GM19240 (cell line): ENCODE data around the gene UBB.

Source experiments
- DNase-seq: peaks from one replicate; pipeline ENCODE4 v3.0.0; 2011; ENCODE audit warnings: low spot score; ENCODE audit not compliant: insufficient read length

The UBB gene

DNA sequence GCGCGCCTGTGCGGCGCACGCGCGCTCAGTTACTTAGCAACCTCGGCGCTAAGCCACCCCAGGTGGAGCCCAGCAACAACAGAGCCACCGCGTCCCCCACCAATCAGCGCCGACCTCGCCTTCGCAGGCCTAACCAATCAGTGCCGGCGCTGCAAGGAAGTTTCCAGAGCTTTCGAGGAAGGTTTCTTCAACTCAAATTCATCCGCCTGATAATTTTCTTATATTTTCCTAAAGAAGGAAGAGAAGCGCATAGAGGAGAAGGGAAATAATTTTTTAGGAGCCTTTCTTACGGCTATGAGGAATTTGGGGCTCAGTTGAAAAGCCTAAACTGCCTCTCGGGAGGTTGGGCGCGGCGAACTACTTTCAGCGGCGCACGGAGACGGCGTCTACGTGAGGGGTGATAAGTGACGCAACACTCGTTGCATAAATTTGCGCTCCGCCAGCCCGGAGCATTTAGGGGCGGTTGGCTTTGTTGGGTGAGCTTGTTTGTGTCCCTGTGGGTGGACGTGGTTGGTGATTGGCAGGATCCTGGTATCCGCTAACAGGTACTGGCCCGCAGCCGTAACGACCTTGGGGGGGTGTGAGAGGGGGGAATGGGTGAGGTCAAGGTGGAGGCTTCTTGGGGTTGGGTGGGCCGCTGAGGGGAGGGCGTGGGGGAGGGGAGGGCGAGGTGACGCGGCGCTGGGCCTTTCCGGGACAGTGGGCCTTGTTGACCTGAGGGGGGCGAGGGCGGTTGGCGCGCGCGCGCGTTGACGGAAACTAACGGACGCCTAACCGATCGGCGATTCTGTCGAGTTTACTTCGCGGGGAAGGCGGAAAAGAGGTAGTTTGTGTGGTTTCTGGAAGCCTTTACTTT lies at the start of gene UBB:
TSS of gene UBB (plus strand) at position 452 of the 856 bp plus-strand sequence. CDS start 817 bp downstream, outside the sequence.
- peak; percentile 73 for DNase-seq

DNA sequence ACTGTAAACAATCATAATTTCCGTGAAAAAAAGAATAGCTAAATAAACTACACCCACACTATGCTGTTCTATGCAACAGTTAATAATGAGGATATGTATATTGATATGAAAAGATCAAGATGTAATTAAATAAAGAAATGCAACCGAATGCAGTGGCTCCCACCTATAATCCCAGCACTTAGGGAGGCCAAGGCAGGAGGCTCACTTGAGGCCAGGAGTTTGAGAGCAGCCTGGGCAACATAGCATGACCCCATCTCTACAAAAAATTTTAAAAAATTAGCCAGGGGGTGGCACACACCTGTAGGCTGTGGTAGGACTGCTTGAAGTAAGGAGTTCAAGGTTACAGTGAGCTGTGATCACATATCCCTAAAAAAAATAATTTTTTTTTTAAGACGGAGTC lies 42.5 kb upstream of the UBB start:
- DNase-seq: no peak

DNA sequence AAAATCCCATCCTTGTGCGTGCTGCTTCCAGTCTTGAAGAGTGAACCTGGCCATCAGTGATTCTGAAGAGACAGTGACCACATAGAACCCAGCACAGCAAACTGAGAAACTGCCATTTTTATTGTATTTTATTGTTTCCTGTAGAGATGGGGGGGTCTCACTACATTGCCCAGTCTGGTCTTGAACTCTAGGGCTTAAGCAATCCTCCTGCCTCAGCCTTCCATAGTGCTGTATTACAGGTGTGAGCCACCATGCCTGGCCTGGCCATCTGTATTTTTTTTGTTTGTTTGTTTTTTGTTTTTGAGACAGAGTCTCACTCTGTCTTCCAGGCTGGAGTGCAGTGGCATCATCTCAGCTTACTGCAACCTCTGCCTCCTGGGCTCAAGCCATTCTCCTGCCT lies 41.5 kb upstream of the UBB start:
- no peak for DNase-seq

DNA sequence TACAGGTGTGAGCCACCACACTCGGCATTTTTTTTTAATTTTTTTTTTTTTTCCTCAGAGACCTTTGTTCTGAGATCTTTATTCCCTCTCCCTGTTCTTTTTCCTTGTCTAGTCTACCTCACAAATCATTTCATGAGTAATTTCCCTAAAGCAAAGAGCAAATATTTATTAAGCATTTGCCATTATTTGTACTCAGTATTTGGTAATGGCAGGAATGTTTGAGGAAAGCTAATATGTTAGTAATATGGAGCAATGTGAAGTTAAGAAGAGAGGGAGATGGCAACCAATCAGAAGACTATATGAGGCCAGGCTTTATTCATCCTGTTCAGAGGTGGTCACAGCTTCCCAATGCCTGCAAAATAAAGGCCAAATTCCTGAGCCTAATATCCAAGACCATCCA lies 40.9 kb upstream of the UBB start:
- DNase-seq: no peak

DNA sequence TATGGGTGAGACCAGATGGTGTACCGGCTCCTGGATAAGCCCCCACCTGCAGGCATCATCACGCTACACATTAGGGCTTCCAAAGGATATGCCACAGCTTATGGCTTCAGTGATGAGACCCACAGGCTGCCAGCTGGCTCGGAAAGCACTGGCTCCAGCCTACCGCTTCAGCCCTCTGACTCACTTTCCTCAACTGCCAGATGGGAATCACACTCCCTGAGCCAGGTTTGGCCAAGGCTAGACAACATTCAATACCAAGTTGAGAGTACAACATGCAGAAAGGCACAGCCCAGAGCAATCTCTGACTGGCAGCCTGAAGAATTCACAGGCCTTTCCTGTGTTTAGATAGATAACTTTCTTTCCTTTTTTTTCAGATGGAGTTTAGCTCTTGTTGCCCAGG lies 37.9 kb upstream of the UBB start:
- no peak for DNase-seq

DNA sequence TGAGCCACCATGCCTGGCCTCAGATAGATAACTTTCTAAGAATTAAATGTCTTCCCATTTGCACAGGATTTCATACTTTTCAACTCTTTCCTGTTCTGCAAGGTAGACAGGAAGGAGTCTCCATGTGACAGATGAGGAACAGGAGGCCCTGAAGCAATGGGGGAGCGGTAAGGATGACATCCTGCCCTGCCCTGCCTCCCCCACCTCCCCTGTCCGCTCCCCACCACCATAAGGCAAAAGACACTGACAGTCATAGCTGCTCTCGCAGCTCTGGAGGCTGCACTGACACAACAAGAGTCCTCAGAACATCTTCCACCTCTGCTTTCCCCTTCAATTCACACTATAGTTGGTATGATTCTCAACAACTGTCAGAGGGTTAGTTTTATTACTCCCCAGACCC lies 37.3 kb upstream of the UBB start:
- DNase-seq: no peak

DNA sequence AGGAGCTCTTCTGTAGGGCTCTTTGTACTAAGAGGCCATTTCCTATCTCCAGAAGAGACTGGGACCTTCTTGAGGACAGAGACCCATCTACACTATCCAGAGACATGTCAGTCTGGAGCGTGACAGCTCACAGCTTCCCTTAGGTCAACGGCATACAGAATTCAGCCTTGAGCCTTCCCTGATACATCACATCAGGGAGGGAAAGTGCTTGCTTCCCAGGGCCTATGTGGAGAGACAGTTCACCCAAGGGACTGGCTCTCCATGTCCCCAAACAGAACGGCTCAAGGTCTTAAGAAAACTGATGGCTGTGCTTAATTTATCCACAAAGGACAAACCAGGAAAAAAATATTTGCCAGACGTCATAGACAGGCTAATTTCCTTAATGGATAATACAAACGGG lies 35.3 kb upstream of the UBB start:
- no peak for DNase-seq

DNA sequence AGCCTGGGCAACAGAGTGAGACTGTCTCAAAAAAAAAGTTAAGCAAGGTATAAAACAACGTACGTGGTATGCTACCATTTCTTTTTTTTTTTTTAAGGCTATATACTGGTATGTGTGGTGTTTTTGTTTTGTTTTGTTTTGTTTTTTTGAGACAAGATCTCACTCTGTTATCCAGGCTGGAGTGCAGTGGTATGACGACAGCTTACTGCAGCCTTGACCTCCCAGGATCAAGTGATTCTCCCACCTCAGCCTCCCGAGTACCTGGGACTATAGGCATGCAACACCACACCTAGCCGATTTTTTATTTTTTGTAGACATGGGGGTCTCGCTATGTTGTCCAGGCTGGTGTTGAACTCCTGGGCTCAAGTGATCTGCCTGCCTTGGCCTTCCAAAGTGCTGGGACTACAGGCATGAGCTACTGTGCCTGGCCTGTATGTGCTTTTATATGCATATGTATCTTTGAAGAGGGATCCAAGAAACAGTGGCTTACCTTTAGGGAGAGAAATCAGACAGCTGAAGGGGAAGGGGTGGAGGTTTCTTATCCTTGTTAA lies 34.1 kb upstream of the UBB start:
- no peak for DNase-seq

DNA sequence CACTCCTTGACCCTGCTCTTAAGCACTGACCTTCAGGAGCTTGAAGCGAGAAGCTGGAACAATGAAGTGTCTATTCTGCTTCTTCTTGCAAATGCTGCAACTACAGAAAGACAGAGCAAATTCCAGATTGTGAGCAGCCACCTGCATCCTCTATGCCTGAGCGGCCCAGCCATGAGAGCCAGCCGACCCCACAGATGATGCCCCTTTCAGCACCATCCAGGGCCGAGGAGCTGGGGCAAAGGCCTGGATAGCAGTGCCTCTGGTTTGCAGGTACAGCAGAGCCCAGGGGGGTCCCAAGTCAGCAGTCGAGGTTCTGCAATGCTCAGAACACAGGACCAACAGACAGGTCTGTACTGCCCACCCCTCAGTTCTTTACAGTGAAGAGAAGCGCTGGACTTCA lies 32.3 kb upstream of the UBB start:
- no peak for DNase-seq

DNA sequence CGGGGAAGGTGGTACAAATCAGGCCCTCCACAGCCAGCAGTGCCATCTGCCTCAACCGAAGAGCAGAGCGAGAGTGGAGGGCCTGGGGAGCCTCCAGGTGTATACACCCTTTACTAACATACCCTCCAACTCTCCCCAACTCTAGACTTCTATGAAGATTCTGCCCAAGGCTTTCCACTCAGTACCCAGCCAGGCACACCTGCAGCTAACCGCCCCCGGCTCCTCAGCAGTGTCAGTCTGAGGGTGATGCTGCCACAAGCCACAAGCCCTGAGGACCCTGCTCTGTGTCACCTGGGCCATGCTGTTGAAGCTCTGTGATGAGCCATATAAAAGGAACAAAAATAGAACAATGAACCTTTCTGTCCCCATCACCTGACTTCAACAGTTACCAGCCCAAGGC lies 31.5 kb upstream of the UBB start:
- DNase-seq: no peak

DNA sequence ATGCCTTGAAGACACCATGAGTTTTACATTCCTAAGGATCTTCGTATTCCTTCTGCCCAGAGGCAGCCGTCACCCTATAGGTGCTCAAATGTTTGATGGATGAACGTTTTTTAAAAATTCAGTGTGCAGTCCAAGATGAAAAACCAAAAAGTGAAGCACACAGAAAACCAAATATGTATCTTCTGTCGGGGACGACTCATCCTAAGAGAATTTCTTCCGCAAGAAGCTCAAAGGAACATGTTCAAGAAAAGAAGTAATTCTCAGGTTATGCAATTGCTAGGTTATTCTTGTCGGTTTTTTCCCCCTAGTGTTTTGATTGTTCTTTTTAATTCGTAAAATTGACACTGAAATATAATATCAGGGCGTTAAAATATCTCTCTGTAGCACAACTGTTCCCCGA lies 29.1 kb upstream of the UBB start:
- DNase-seq: no peak

DNA sequence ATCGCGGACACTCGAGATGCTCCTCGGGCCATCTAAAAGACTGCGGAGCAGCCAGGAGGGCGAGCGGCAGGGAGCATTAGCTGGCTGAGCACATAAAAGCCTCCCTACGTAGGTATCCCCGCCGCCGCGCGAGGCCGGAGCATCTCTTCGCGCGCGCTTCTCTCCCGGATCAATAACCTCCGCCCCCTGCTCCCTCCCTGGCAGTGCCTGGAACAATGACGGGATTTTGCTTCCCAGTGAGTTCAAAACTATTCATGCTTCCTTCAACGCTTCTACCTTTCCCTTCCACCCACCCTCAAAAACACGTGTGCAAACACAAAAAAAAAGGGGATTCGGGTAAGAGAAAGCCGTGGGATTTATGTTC lies 28.6 kb upstream of the UBB start:
- DNase-seq: no peak

DNA sequence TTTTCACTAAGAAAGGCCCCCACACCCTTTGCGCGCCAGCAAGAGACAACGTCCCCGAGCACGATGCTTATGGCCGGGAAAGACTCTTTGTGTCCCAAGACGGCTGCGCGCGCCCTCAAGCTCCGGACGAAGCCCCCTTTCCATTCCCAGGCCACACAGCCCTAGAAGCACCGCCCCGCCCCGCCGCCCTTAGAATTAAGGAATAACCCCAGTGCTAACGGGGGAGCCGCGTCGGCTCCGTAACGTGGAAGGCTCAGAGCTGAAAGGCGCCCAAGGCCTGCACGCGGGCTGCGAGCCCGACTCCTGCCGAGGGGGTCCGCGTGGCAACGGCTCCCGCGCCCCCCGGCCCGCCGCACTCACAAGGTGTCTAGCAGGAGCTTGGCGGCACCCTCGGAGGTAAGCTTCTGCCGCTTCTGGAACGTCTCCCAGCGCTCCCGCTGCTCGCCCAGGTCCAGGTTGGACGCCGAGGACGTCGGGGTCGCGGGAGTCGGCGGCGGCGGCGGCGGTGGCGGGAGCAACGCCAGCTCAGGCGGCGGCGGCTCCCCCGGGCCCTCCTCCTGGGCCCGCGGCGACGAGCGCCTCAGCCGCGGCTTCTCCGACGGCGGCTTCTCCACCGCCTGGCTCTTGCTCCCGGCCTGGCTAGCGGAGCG lies 28.1 kb upstream of the UBB start:
- DNase-seq: peak; percentile 11

DNA sequence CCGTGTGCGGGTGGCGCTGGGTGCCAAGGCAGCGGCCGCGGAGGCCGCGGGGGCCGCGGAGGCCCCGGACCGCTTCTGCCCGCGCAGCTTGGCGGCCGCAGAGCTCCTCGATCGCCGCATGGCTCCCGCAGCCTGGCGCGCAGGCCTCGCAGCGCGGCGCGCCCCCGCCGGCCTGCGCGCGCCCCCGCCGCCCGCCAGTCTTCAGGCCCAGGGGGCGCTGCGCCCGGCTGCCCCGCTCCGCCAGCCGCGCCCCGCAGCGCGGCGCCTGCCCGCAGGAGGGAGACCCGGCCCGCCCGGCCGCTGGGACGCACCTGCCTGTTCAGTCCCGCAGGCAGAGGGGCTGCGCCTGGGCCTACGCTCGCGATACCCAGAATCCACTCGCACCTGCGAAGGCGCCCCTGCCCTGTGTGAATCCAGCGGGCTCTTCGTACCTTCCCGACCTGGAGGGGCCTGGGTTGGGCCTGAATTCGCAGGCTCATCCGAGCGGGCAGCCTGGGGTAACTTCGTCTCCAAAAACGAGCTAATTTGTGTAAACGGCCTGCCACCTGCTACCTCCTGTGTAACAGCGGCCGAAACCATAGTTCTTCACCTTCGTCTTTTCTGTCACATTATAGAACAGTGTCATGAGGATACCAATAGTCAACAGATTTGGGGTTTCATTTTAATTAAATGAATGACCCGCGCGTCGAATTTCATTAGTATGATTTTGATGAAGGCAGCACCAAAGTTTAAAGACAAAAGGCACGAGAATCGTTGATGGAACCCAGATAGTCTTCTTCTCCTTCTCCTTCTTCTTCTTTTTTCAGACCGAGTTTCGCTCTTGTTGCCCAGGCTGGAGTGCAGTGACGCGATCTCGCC lies 27.3 kb upstream of the UBB start, which contains the start of gene CENPV:
TSS of gene CENPV (minus strand) at position 153 of the 858 bp plus-strand sequence. CDS start at position 120, 33 bp downstream.
- DNase-seq: peak; percentile 47

DNA sequence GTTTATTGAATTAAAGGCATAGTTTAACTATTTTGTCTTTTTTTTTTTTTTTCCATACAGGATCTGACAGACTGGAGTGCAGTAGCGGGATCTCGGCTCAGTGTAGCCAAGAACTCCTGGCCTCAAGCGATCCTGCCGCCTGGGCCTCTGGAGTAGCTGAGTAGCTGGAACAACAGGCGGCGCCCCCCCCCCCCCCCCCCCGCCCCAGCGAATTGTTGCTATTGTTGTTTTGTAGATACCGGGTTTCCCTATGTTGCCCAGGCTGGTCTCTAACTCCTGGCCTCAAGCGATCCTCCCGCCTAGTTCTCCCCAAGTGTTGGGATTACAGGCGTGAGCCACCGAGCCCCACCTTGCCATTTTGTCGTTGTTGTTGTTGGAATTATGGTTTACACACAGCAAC lies 26.3 kb upstream of the UBB start:
- no peak for DNase-seq

DNA sequence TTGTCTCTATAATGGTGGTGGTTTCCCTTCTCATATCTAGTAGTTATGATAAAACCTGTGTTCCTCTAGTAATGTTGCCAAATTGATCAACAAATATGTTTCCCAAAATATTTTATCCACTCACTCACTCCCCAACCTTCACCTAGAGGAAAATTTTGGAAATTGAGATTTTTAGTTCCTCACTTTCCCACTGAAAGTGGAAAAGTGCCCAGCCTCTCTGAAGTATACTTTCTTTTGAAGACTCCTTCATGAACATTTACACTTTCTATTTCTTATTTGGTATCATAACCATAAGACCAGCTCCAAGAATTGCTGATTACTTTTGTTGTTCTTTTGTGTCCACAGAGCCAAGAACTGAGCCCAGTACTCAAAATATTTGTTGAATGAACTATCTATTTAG lies 22.5 kb upstream of the UBB start:
- DNase-seq: no peak

DNA sequence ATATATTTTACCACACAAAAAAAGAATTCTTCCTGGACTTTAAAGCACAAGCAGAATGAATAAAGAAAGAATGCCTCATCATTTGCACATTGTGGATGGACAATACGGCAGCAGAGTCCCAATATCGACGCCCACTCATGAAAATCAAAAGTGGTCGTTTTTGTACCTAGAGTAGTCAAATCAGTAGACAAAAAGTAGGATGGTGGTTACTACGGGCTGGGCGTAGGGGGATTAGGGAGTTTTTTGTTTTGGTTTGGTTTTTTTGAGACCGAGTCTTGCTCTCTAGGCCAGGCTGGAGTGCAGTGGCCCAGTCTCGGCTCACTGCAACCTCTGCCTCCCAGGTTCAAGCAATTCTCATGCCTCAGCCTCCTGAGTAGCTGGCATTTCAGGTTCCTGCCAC lies 19.0 kb upstream of the UBB start:
- DNase-seq: no peak

DNA sequence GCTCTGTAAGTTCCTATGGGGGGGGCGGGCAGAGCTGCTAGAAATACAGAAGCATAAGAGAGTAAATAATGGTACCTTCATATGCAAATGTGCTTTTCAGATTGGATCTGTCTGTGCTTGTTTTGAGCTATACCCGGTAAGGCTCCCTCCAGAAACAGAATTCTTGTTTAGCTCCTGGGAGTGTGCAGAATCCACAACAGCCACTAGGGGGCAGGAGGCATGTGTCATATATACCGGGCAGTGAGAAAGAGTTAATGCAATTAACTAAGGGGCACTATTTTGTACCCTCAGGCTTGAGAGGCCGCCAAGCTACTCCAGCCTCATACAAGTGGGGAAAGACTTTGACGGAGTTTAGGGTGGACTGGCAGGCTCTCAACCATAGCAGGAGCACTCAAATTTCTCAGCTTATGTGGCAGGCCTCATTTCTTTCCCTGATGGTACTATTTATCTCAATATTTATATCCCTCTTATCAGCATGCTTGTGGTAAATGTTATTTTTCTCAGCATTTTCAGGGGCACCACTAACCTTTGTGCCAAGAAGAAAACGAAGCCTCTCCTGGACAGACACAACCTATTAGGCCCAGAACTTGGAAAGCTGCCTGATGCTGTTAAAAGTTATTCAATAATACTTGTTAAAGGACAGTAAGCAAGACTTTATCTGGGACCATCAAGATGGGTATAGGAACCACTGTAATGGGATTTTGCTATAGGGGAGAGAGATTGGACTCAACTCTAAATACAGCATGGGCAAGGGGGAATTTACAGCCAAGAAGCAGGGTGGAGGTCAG lies 16.9 kb upstream of the UBB start:
- peak; percentile 62 for DNase-seq

DNA sequence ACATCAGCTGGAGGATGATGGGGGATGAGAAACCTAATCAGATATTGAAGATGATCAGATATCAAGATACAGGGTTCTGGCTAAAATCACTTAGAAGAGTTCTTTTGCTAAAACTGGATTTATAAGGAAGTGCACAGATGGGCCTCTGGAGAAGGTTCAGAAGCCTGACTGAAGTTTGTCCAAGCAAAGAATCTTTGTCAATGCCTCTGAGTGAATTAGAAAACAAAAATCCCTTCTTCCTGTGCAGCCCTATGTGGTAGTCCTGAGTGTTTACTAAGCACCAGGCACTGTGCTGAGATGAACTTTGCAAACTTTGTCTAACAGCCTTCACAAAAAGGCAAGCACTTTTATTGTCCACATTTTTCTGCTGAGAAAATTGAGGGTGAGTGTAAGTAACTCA lies 16.3 kb upstream of the UBB start:
- DNase-seq: no peak

DNA sequence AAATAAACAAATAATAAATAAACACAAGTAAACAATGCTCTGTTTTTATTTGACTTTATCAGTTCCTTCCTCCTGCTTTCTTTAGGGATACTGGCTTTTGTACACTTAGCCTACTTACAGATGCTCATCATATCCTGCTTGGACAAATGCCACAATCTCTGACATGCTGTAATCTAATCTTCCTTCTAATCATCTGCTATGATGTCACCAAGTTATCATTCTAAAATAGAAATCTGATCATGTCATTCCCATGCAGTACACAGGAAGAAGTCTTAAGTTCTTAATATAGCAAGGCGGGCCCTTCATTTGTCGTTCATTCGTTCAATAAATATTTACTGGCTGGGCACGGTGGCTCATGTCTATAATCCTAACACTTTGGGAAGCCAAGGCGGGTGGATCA lies 9.1 kb upstream of the UBB start:
- DNase-seq: no peak
